ENCODE measurements around the gene AP1M2.
"Not testable (repeated sequence)": the region's sequence is repeated elsewhere in the genome, so short reads cannot be mapped to it uniquely, and the experiment has no call there.

AP1M2 gene

GRCh38 chr19:10535613-10536012, 51.5 kb downstream of the AP1M2 start:
- no peak for DNase-seq

GRCh38 chr19:10533646-10534386, 53.3 kb downstream of the AP1M2 start:
- no peak for DNase-seq

GRCh38 chr19:10532457-10532856, 54.7 kb downstream of the AP1M2 start:
- DNase-seq = no peak

GRCh38 chr19:10526887-10527286, 60.2 kb downstream of the AP1M2 start:
- not testable (repeated sequence) for DNase-seq

- no peak for DNase-seq
These were observed 61.5 kb downstream of the AP1M2 start for GRCh38 chr19:10525636-10526035.

GRCh38 chr19:10523135-10523636, 63.9 kb downstream of the AP1M2 start:
- no peak for DNase-seq

Measured in SHP77 (cell line).